Stimulated activated CD4-positive, alpha-beta T cell treated with anti-CD3 and anti-CD28 coated beads, Interleukin-12 subunit alpha, Interleukin-12 subunit beta, amount 100 ng/mL, for 48 hours (primary cell): ENCODE results near the gene PPP1R14C.
"Not testable (repeated sequence)": the region's sequence is repeated elsewhere in the genome, so short reads cannot be mapped to it uniquely, and the experiment has no call there.

Experiments used
- DNase-seq, 3 donors: peaks; one replicate each; pipeline ENCODE4 v3.0.0-alpha.2; 2020; ENCODE audit warnings: low read depth in 2 of 3, low spot score in 1 of 3

The PPP1R14C gene

GRCh38 chr6:150165020-150165702, 22.3 kb downstream of the PPP1R14C start:
- DNase-seq = no peak

DNA sequence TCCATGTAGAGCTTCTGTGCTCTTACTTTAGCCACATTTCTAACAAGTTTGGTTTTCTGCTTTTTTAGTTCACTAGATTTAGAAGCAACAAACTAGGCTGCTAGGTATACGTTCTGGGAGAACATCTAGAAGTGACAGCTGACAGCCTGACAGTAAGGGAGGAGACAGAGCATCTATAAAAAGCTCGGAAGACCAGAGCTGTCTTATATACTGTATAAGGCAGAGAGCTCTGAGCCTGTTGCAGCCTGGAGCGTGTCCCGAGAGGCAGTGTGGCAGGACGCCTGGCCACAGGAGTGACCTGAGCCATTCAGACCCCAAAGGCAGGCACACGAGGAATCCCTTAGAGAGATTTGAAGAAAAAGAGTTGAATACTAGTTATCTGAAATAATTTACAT, 24.6 kb downstream of the PPP1R14C start:
- DNase-seq = no peak

GRCh38 chr6:150169181-150169580, 26.3 kb downstream of the PPP1R14C start:
- no peak for DNase-seq

GRCh38 chr6:150169609-150170008, 26.8 kb downstream of the PPP1R14C start:
- DNase-seq = peak; percentile 27 to 51 (median 34)

DNA sequence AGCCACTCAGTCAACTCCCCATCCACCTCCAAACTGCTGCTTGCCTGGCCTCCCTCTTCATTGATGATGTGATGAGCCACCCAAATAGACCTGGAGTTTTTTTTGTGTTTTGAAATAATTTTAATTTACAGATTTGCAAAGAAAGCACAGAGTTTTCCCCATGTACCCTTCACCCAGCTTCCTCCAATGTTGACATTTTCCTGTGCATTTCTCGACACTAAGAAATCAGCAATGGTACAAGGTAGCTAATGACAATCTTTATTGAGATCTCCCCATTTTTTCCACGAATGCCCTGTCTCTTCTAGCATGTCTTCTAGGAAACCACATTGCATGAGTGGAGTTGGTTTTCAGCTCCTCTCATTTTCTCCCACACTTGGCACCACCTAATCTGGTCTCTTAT, 30.1 kb downstream of the PPP1R14C start:
- no peak for DNase-seq

DNA sequence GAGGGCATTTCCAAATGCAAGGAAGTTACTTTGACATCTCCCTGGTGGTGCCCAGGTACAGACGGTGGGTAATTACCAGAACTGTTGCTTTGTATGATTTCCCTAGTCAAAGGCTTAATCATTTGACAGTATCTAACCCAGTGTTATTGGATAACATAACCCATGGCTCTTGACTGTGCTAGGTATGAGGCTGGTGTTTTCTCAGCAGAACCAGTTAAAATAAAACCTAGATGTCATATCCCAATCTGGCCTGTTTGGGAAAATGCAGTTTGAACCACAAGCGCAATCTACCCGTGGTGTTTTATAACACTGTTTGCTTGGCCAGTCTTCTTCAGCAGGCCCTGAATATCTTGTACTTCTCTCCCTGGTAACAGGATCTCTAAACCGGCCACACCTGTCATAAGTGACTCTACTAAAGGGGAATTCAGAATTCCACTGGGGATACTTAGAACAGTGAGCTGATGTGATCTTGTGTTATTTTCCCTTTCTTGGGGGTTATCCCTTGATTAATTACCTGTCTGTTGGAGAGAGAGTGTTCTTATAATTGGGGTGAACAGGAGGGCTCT, 32.8 kb downstream of the PPP1R14C start:
- no peak for DNase-seq

DNA sequence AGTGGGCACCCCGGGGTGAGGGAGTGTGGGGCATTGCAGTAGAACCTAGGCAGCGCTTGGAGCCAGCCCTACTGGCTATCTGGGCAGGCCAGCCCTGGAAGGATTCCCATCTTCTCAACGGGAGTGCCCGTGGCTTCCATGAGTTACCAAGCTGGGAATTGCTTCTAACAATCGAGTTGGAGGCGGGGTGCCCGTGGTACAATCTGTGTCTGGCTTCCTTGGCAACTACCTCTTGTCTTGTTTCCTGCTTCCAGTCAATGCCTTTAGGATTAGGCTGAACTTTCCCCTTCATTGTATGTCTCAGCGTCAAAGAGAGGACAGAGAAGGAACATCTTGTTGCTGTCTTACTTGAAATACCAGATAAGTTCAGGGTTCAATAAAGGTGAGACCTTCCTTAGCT, 33.3 kb downstream of the PPP1R14C start:
- DNase-seq = no peak

GRCh38 chr6:150176659-150177058, 33.8 kb downstream of the PPP1R14C start:
- DNase-seq = no peak

- DNase-seq = no peak
Observed at GRCh38 chr6:150177259-150177951, 34.6 kb downstream of the PPP1R14C start.

GRCh38 chr6:150177952-150178520, 35.2 kb downstream of the PPP1R14C start:
- no peak for DNase-seq

GRCh38 chr6:150179030-150179429, 36.2 kb downstream of the PPP1R14C start:
- DNase-seq = no peak

DNA sequence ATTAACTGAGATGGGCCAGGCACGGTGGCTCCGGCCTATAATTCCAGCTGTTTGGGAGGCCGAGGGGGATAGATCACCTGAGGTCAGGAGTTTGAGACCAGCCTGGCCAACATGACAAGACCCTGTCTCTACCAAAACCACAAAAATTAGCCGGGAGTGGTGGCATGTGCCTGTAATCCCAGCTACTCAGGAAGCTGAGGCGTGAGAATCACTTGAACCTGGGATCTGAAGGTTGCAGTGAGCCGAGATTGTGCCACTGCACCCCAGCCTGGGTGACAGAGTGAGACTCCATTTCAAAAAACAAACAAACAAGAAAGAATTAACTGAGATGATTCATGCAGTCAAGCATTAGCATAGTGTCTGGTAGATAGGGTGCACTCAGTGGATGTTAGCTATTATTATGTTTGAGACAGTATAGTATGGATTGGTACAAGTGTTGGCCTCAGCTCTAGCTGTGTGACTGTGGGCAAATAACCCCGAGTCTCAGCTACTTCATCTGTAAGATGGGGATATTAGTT, 37.1 kb downstream of the PPP1R14C start:
- not testable (repeated sequence) for DNase-seq

GRCh38 chr6:150180517-150180916, 37.7 kb downstream of the PPP1R14C start:
- no peak for DNase-seq

- no peak for DNase-seq
Observed at GRCh38 chr6:150182460-150183078, 39.7 kb downstream of the PPP1R14C start.

GRCh38 chr6:150183105-150183504, 40.3 kb downstream of the PPP1R14C start:
- no peak for DNase-seq

- DNase-seq = no peak
Observed at GRCh38 chr6:150183966-150184365, 41.1 kb downstream of the PPP1R14C start.

DNA sequence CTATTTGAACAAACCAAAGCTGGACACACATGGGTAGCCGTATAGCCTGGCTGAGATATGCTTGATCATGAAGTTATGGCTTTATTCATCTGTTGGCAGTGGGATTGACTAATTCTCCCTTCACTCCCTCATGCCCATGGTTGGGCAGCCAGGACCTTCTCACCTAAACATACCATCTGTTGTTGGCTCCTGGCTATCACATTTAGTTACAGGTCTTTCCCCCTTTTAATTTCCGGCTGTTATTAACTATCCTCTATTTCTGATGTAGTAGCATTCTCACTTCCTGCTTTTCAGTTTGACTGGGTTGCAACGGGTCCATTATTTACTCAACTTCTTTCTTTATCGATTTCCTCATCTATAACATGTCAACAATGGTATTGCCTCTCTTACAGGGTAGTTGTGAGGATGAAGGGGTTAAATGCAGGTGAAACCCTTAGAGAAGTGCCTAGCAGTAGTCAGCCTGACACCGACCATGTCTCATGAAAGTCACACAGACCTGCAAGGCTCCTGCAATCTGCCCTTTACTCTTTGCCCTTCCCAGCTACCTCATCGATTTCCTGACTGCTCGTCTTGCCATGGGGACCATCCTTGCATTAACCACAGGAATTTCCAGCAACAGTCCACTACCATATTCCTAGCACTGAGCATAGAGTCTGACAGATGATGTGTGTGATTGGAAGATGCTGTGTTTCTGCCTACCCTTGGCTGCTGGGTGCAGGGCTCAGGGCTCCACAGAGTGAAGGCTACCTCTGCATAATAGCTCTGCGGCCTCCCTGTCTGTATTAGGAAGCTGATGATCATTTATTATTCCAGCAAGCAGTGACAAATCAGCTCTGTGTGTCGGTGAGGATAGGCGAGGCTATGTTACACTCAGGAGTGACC, 42.2 kb downstream of the PPP1R14C start:
- DNase-seq = no peak

- no peak for DNase-seq
Observed at GRCh38 chr6:150185732-150186117, 42.9 kb downstream of the PPP1R14C start.

- DNase-seq = no peak
Observed at GRCh38 chr6:150186129-150186898, 43.5 kb downstream of the PPP1R14C start.

DNA sequence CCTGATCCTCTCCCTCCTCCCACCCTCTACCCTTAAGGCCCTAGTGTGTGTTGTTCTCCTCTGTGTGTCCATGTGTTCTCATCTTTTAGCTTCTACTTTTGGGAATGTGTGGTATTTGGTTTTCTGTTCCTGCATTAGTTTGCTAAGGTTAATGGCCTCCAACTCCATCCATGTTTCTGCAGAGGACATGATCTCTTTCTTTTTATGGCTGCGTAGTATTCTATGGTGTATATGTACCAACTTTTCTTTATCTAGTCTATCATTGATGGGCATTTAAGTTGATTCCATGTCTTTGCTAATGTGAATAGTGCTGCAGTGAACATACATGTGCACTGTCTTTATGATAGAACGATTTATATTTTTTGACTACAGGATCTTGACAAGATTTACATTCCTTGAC, 44.6 kb downstream of the PPP1R14C start:
- DNase-seq = not testable (repeated sequence)
